ENCODE results near the gene KRT20. TPM values are rescaled to one million over a fixed set of nuclear protein-coding genes. Genes with fewer than 3 reads are reported as not detected.

KRT20 gene
- total RNA-seq, 2 experiments from 2014 or later, result not detected

- no peak for ATAC-seq
- H3K27me3 Mint-ChIP-seq, result peaks cover 26% of the 10 kb centered on the region
- CTCF ChIA-PET, result interaction anchor here (1.8 kb wide), 1 partner anchor 14 kb away, joined by 7 read pairs; no protein-coding TSS in a partner anchor
- no peak overlapping the region for H3K4me3 Mint-ChIP-seq
- H3K9me3 Mint-ChIP-seq, result no peaks in the 10 kb centered on the region
- no peaks in the 10 kb centered on the region for H3K4me1 Mint-ChIP-seq (ENCODE audit: low read depth)
- no peak overlapping the region for H3K27ac Mint-ChIP-seq
- DNase-seq, result no peak
- TF ChIP-seq CTCF (IDR thresholded peaks at IDR 0.05), result no peak
- intact Hi-C loops (cut with micrococcal nuclease), result no loop called here
- POLR2A ChIA-PET, result no interaction called here
- H3K36me3 Mint-ChIP-seq (ENCODE audit: low read depth), result no peaks in the 10 kb centered on the region
Observed at GRCh38 chr17:40871316-40871715, 13.7 kb downstream of the KRT20 start.

GRCh38 chr17:40870136-40870535, 14.9 kb downstream of the KRT20 start:
- ChIA-PET CTCF (interaction anchor here (1.8 kb wide), 1 partner anchor 13 kb away, joined by 7 read pairs; no protein-coding TSS in a partner anchor), POLR2A (no interaction called here)
- H3K36me3 Mint-ChIP-seq (ENCODE audit: low read depth), result no peaks in the 10 kb centered on the region
- DNase-seq (no peak), ATAC-seq (no peak)
- TF ChIP-seq CTCF (IDR thresholded peaks at IDR 0.05), result no peak
- no peak overlapping the region for H3K27ac Mint-ChIP-seq
- H3K27me3 Mint-ChIP-seq, result peaks cover 26% of the 10 kb centered on the region
- H3K4me1 Mint-ChIP-seq (ENCODE audit: low read depth), result no peaks in the 10 kb centered on the region
- no peak overlapping the region for H3K4me3 Mint-ChIP-seq
- intact Hi-C loops (cut with micrococcal nuclease), result no loop called here
- H3K9me3 Mint-ChIP-seq, result no peaks in the 10 kb centered on the region

GRCh38 chr17:40866838-40867237, 18.2 kb downstream of the KRT20 start, which contains the start of gene KRT12:
TSS of gene KRT12 (minus strand) at chr17:40867223. CDS start at chr17:40867186, 37 bp downstream.
- Mint-ChIP-seq H3K27ac (no peak within 1 kb of the TSS), H3K27me3 (peaks cover 24% of the 10 kb centered on the region), H3K4me3 (no peak within 1 kb of the TSS), H3K4me1 (ENCODE audit: low read depth) (no peaks in the 10 kb centered on the region), H3K36me3 (ENCODE audit: low read depth) (no peaks in the 10 kb centered on the region), H3K9me3 (no peaks in the 10 kb centered on the region)
- ChIA-PET CTCF (interaction anchor here (0.9 to 1.4 kb wide), 5 partner anchors 10 to 799 kb away, joined by 3 to 5 read pairs (median 3); no protein-coding TSS in a partner anchor), POLR2A (interaction anchor here (0.7 kb wide), 1 partner anchor 47 kb away, joined by 3 read pairs; no protein-coding TSS in a partner anchor)
- ATAC-seq (no peak), DNase-seq (no peak)
- TF ChIP-seq CTCF (IDR thresholded peaks at IDR 0.05), result no peak
- intact Hi-C loops (cut with micrococcal nuclease), result no loop called here

GRCh38 chr17:40864661-40865390, 20.2 kb downstream of the KRT20 start:
- H3K36me3 Mint-ChIP-seq (ENCODE audit: low read depth), result no peaks in the 10 kb centered on the region
- no peak for ATAC-seq
- CTCF ChIA-PET, result no interaction called here

More at GRCh38 chr17:40864661-40865390, 20.2 kb downstream of the KRT20 start:
- Mint-ChIP-seq H3K4me1 (ENCODE audit: low read depth) (no peaks in the 10 kb centered on the region), H3K4me3 (no peak overlapping the region), H3K27me3 (peaks cover 15% of the 10 kb centered on the region), H3K9me3 (no peaks in the 10 kb centered on the region), H3K27ac (no peak overlapping the region)
- no peak for TF ChIP-seq CTCF (IDR thresholded peaks at IDR 0.05)
- DNase-seq, result no peak
- POLR2A ChIA-PET, result no interaction called here
- intact Hi-C loops (cut with micrococcal nuclease), result no loop called here

All from activated CD8-positive, alpha-beta T cell treated with anti-CD3 and anti-CD28 coated beads for 36 hours (primary cell).